Ishikawa (cell line): ENCODE data around the gene NIM1K.

Experiments used
- CEBPB ChIP-seq: IDR thresholded peaks from 2 replicates; pipeline ENCODE4 v1.6.1; 2012
- CREB1 ChIP-seq: IDR thresholded peaks from 2 replicates; pipeline ENCODE4 v1.6.1; 2012; ENCODE audit warnings: low read depth
- EGR1 ChIP-seq: IDR thresholded peaks from 2 replicates; pipeline ENCODE4 v1.6.1; 2012
- EP300 ChIP-seq: IDR thresholded peaks from 2 replicates; pipeline ENCODE4 v1.6.1; 2012; ENCODE audit warnings: borderline replicate concordance
- FOXM1 ChIP-seq: IDR thresholded peaks from 2 replicates; pipeline ENCODE4 v1.6.1; 2012; ENCODE audit warnings: low read depth, borderline replicate concordance
- MAX ChIP-seq: IDR thresholded peaks from 2 replicates; pipeline ENCODE4 v1.6.1; 2012
- NFIC ChIP-seq: IDR thresholded peaks from 2 replicates; pipeline ENCODE4 v1.6.1; 2012
- RAD21 ChIP-seq: IDR thresholded peaks from 2 replicates; pipeline ENCODE4 v1.6.1; 2012; ENCODE audit warnings: low read depth
- REST ChIP-seq: IDR thresholded peaks from 2 replicates; pipeline ENCODE4 v1.6.1; 2012; ENCODE audit warnings: low read depth, mild to moderate bottlenecking
- TAF1 ChIP-seq: IDR thresholded peaks from 2 replicates; pipeline ENCODE4 v1.6.1; 2012; ENCODE audit warnings: low read depth, mild to moderate bottlenecking
- TCF12 ChIP-seq: IDR thresholded peaks from 2 replicates; pipeline ENCODE4 v1.6.1; 2012; ENCODE audit warnings: low read depth
- TEAD4 ChIP-seq: IDR thresholded peaks from 2 replicates; pipeline ENCODE4 v1.6.1; 2012
- USF1 ChIP-seq: IDR thresholded peaks from 2 replicates; pipeline ENCODE4 v1.6.1; 2012
- YY1 ChIP-seq: IDR thresholded peaks from 2 replicates; pipeline ENCODE4 v1.6.1; 2012; ENCODE audit warnings: low read depth
- ZBTB7A ChIP-seq: IDR thresholded peaks from 2 replicates; pipeline ENCODE4 v1.6.1; 2012; ENCODE audit warnings: low read depth

The NIM1K gene

GRCh38 chr5:43209833-43210232, 17.8 kb downstream of the NIM1K start:
- TF ChIP-seq EP300 (no peak), CREB1 (no peak), REST (no peak), MAX (no peak), YY1 (no peak)

- TF ChIP-seq YY1 (no peak), TAF1 (no peak)
Observed at GRCh38 chr5:43210570-43210969, 18.5 kb downstream of the NIM1K start.

- TF ChIP-seq YY1, result no peak
- no peak for TF ChIP-seq MAX
- TF ChIP-seq TAF1, result no peak
- no peak for TF ChIP-seq NFIC
- no peak for TF ChIP-seq TEAD4
- no peak for TF ChIP-seq EGR1
- TF ChIP-seq RAD21, result no peak
- no peak for TF ChIP-seq CREB1
- TF ChIP-seq CEBPB, result no peak
- TF ChIP-seq FOXM1, result no peak
- no peak for TF ChIP-seq ZBTB7A
Observed at GRCh38 chr5:43213951-43214350, 21.9 kb downstream of the NIM1K start.

- no peak for TF ChIP-seq MAX
- no peak for TF ChIP-seq USF1
- no peak for TF ChIP-seq FOXM1
- TF ChIP-seq REST, result no peak
- TF ChIP-seq RAD21, result no peak
- TF ChIP-seq ZBTB7A, result no peak
- TF ChIP-seq NFIC, result no peak
Observed at GRCh38 chr5:43215073-43215631, 23.1 kb downstream of the NIM1K start.

GRCh38 chr5:43216941-43217340, 24.9 kb downstream of the NIM1K start:
- TF ChIP-seq EGR1 (no peak), FOXM1 (no peak), TEAD4 (no peak), REST (no peak), TAF1 (no peak), MAX (no peak), TCF12 (no peak), CEBPB (no peak), EP300 (no peak), USF1 (no peak), YY1 (no peak), RAD21 (no peak), ZBTB7A (no peak), CREB1 (no peak), NFIC (no peak)
